ENCODE measurements around the gene ZNF552. TPM values are rescaled to one million over a fixed set of nuclear protein-coding genes. Genes with fewer than 3 reads are reported as not detected.
"Not testable (repeated sequence)": the region's sequence is repeated elsewhere in the genome, so short reads cannot be mapped to it uniquely, and the experiment has no call there.

ZNF552 gene
- total and polyA plus RNA-seq, 11 donors, result 1.7 to 5.2 (median 3.4) TPM

DNA sequence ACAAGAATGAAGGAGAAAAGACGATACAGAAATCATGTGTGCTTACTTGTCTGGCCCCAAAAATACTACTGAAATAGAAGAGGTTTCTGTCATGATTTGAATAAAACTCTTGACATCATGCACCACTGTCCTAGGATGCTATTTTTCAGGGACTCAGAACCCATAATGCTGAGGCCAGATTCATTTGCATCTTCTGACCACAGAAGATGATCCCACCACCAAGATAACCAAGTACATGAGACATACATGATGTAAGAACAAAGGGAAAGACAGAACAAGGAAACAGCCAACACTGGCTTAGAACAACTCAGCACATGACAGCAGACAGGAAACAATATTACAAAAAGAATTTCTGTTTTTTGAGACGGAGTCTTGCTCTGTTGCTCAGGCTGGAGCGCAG lies 2.5 kb downstream of the ZNF552 start:
- DNase-seq (no peak), ATAC-seq (no peak)
- Histone ChIP-seq H3K9me3 (no peaks in the 10 kb centered on the region), H3K36me3 (peaks cover 0 to 48% (median 38%) of the 10 kb centered on the region in 9 donors), H3K4me3 (no peak overlapping the region), H3K27ac (peak overlapping the region in 1 of 12 donors; percentile 25), H3K4me1 (peaks cover 0 to 28% (median 9%) of the 10 kb centered on the region in 12 donors), H3K27me3 (no peaks in the 10 kb centered on the region)
- 82 to 91% (median 89%) methylated on average over 3 of the region's 3 CpGs for WGBS, 4 donors
- intact Hi-C loops (cut with DNase I), result no loop called here
- TF ChIP-seq, protein P1, sequence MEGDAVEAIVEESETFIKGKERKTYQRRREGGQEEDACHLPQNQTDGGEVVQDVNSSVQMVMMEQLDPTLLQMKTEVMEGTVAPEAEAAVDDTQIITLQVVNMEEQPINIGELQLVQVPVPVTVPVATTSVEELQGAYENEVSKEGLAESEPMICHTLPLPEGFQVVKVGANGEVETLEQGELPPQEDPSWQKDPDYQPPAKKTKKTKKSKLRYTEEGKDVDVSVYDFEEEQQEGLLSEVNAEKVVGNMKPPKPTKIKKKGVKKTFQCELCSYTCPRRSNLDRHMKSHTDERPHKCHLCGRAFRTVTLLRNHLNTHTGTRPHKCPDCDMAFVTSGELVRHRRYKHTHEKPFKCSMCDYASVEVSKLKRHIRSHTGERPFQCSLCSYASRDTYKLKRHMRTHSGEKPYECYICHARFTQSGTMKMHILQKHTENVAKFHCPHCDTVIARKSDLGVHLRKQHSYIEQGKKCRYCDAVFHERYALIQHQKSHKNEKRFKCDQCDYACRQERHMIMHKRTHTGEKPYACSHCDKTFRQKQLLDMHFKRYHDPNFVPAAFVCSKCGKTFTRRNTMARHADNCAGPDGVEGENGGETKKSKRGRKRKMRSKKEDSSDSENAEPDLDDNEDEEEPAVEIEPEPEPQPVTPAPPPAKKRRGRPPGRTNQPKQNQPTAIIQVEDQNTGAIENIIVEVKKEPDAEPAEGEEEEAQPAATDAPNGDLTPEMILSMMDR (IDR thresholded peaks at IDR 0.05), result no peak
- no peak for TF ChIP-seq POLR2A (IDR thresholded peaks at IDR 0.05)

DNA sequence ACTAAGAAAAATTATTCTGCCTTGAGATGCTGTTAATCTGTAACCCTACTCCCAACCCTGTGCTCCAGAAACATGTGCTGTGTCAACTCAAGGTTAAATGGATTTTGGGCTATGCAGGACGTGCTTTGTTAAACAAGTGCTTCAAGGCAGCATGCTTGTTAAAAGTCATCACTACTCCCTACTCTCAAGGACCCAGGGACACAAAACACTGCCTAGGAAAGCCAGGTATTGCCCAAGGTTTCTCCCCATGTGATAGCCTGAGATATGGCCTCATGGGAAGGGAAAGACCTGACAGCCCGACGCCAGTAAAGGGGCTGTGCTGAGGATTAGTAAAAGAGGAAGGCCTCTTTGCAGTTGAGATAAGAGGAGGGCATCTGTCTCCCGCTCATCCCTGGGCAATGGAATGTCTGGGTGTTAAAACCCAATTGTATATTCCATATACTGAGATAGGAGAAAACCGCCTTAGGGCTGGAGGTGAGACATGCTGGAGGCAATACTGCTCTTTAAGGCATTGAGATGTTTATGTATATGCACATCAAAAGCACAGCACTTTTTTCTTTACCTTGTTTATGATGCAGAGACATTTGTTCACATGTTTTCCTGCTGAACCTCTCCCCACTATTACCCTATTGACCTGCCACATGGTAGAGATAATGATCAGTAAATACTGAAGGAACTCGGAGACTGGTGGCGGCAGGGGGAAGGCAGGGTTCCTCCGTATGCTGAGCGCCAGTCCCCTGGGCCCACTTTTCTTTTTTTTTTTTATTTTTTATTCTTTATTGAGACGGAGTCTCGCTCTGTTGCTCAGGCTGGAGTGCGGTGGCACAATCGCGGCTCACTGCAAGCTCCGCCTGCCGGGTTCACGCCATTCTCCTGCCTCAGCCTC lies 4.1 kb downstream of the ZNF552 start:
- Histone ChIP-seq H3K36me3 (peaks cover 0 to 57% (median 43%) of the 10 kb centered on the region in 9 donors), H3K4me1 (peaks cover 0 to 30% (median 10%) of the 10 kb centered on the region in 12 donors)
- DNase-seq; H3K9me3 ChIP-seq; intact Hi-C loops (cut with DNase I); H3K27me3 ChIP-seq; H3K4me3 ChIP-seq; ATAC-seq; H3K27ac ChIP-seq: not testable (repeated sequence)
- 75 to 81% (median 77%) methylated on average over 17 of the region's 17 CpGs for WGBS, 4 donors

DNA sequence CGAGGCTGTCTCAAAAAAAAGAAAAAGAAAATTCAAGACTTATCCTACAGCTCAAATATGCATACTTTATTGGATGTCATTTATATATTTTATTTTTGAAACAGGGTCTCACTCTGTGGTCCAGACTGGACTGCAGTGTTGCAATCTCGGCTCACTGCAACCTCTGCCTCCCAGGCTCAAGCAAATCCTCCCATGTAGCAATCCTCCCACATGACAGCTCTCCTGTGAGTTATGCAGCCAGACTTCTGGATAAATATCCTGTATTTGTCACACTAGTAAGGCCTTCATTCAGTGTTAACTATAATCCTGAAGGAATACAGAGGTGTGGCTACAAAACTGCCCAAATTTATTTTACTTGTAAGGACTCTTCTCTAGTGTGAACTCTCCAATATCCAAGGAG lies 7.2 kb downstream of the ZNF552 start:
- H3K36me3 ChIP-seq, result peaks cover 0 to 58% (median 40%) of the 10 kb centered on the region in 9 donors
- no peak overlapping the region for H3K4me3 ChIP-seq
- no peak for TF ChIP-seq POLR2A (IDR thresholded peaks at IDR 0.05)
- TF ChIP-seq, protein P1 (IDR thresholded peaks at IDR 0.05), result no peak
- no peak for ATAC-seq
- H3K9me3 ChIP-seq, result no peaks in the 10 kb centered on the region
- intact Hi-C loops (cut with DNase I), result no loop called here
- 83 to 97% (median 90%) methylated on average over 2 of the region's 2 CpGs for whole genome bisulfite sequencing, 4 donors
- H3K4me1 ChIP-seq, result peaks cover 0 to 35% (median 13%) of the 10 kb centered on the region in 12 donors
- H3K27ac ChIP-seq, result no peak overlapping the region
- DNase-seq, result no peak
- H3K27me3 ChIP-seq, result no peaks in the 10 kb centered on the region

DNA sequence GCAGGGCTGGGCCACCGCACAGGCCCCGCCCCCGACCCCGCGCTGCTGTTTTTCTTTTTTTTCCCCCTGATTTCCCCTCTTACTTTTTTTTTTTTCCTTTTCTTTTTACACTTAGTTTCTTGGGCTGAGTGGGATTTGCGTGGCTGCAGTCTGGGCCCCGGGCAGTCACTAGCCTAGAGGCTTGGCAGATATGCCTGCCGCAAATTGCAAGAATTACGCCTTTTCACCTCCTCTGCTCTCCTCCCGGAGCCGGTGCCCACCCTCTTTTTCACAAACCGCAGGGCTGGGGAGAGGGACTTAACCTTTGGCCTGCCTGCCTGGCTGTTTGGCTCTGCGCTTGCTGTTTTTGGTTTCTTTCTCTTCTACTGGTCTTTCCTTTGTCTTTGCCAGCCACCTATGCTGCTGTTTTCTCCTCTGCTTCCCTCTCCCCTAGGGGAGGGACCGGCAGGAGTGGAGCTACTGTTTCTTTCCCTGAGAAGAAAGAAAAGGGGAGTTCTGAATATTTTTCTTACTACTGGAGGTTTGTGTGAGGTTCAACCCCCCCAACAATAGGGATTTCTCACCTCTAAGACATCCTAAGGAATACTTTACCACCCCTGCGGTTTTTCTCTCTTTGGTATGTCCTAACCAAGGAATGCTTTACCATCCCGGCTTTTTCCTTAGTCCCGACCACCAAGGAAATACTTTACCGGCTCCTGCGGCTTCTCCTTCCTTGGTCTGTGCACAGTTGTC lies 11.0 kb downstream of the ZNF552 start:
- DNase-seq (peak in 1 of 5 donors; percentile 66), ATAC-seq (peak; percentile 14 to 60 (median 50))
- WGBS, 4 donors, result 13 to 22% (median 20%) methylated on average over 19 of the region's 19 CpGs
- no peak for TF ChIP-seq POLR2A (IDR thresholded peaks at IDR 0.05)
- TF ChIP-seq, protein P1 (IDR thresholded peaks at IDR 0.05), result no peak
- peaks cover 0 to 58% (median 21%) of the 10 kb centered on the region in 9 donors for H3K36me3 ChIP-seq
- H3K9me3 ChIP-seq, result no peaks in the 10 kb centered on the region
- no peaks in the 10 kb centered on the region for H3K27me3 ChIP-seq
- peak overlapping the region in 11 of 12 donors; percentile 44 to 83 (median 61) for H3K27ac ChIP-seq
- peak overlapping the region in 11 of 12 donors; percentile 21 to 66 (median 51) for H3K4me3 ChIP-seq
- intact Hi-C loops (cut with DNase I), result no loop called here
- H3K4me1 ChIP-seq, result peaks cover 0 to 53% (median 16%) of the 10 kb centered on the region in 12 donors

All from heart left ventricle (tissue), 16 donors.